ENCODE measurements around the gene THEMIS. TPM values are rescaled to one million over a fixed set of nuclear protein-coding genes. Genes with fewer than 3 reads are reported as not detected.

THEMIS gene
- total RNA-seq, 2 donors from 2014 or later = 0.40 to 1.6 TPM

- H3K27me3 ChIP-seq (replicated peaks; ENCODE audit: insufficient read depth) = no peaks in the 10 kb centered on the region
- no peak overlapping the region for H3K4me3 ChIP-seq
- H3K9me3 ChIP-seq = no peaks in the 10 kb centered on the region
- no peak overlapping the region for H3K27ac ChIP-seq
- TF ChIP-seq CTCF (IDR thresholded peaks at IDR 0.05) = no peak
- no peak for TF ChIP-seq POLR2AphosphoS5 (IDR thresholded peaks at IDR 0.05)
- TF ChIP-seq POLR2A (IDR thresholded peaks at IDR 0.05) = no peak
- DNase-seq (ENCODE audit: low spot score) = no peak
- no peaks in the 10 kb centered on the region for H3K36me3 ChIP-seq
- no peaks in the 10 kb centered on the region for H3K4me1 ChIP-seq (replicated peaks)
- 91% methylated on average over 2 of the region's 2 CpGs for WGBS
- intact Hi-C loops (cut with DNase I) = no loop called here
Measured at GRCh38 chr6:127860723-127861122, 40.1 kb downstream of the THEMIS start.

GRCh38 chr6:127859956-127860355 is 40.9 kb downstream of the THEMIS start:
- Histone ChIP-seq H3K27me3 (replicated peaks; ENCODE audit: insufficient read depth) (no peaks in the 10 kb centered on the region), H3K36me3 (no peaks in the 10 kb centered on the region), H3K4me3 (no peak overlapping the region), H3K4me1 (replicated peaks) (no peaks in the 10 kb centered on the region), H3K9me3 (no peaks in the 10 kb centered on the region), H3K27ac (no peak overlapping the region)
- DNase-seq (ENCODE audit: low spot score) = no peak
- no peak for TF ChIP-seq POLR2A (IDR thresholded peaks at IDR 0.05)
- TF ChIP-seq CTCF (IDR thresholded peaks at IDR 0.05) = no peak
- TF ChIP-seq POLR2AphosphoS5 (IDR thresholded peaks at IDR 0.05) = no peak
- 90% methylated on average over 2 of the region's 2 CpGs for WGBS
- intact Hi-C loops (cut with DNase I) = loop anchor here (10.0 kb wide), 1 partner anchor 655 kb away; no protein-coding TSS in a partner anchor

- no peak for TF ChIP-seq POLR2A (IDR thresholded peaks at IDR 0.05)
- no peak for TF ChIP-seq POLR2AphosphoS5 (IDR thresholded peaks at IDR 0.05)
- no peak for TF ChIP-seq CTCF (IDR thresholded peaks at IDR 0.05)
Measured at GRCh38 chr6:127858727-127859391, 42.0 kb downstream of the THEMIS start.

GRCh38 chr6:127857051-127857637 is 43.7 kb downstream of the THEMIS start:
- no peaks in the 10 kb centered on the region for H3K36me3 ChIP-seq
- H3K4me3 ChIP-seq = no peak overlapping the region
- no peaks in the 10 kb centered on the region for H3K27me3 ChIP-seq (replicated peaks; ENCODE audit: insufficient read depth)
- TF ChIP-seq POLR2AphosphoS5 (IDR thresholded peaks at IDR 0.05) = no peak
- TF ChIP-seq POLR2A (IDR thresholded peaks at IDR 0.05) = no peak
- no peak for TF ChIP-seq CTCF (IDR thresholded peaks at IDR 0.05)
- no peak for DNase-seq (ENCODE audit: low spot score)
- no peaks in the 10 kb centered on the region for H3K9me3 ChIP-seq
- WGBS = 74% methylated on average over 1 of the region's 1 CpG
- no peak overlapping the region for H3K27ac ChIP-seq
- intact Hi-C loops (cut with DNase I) = loop anchor here (10.0 kb wide), 1 partner anchor 658 kb away; no protein-coding TSS in a partner anchor
- H3K4me1 ChIP-seq (replicated peaks) = no peaks in the 10 kb centered on the region

More at GRCh38 chr6:127858727-127859391, 42.0 kb downstream of the THEMIS start:
- Histone ChIP-seq H3K36me3 (no peaks in the 10 kb centered on the region), H3K9me3 (no peaks in the 10 kb centered on the region), H3K4me1 (replicated peaks) (no peaks in the 10 kb centered on the region), H3K4me3 (no peak overlapping the region), H3K27ac (no peak overlapping the region), H3K27me3 (replicated peaks; ENCODE audit: insufficient read depth) (no peaks in the 10 kb centered on the region)
- no peak for DNase-seq (ENCODE audit: low spot score)
- intact Hi-C loops (cut with DNase I) = loop anchor here (10.0 kb wide), 1 partner anchor 656 kb away; no protein-coding TSS in a partner anchor
- WGBS = 47% methylated on average over 4 of the region's 4 CpGs

All from prostate gland (tissue), 2 donors.